Aorta (tissue), 5 donors: Measurements from ENCODE around the gene ESRRB. TPM values are rescaled to one million over a fixed set of nuclear protein-coding genes. Genes with fewer than 3 reads are reported as not detected.

Source experiments
- ATAC-seq: fragments of 200-7000 bp; cut with Tn5 transposase; one replicate; pipeline ENCODE4 v1.9.1; 2022; ENCODE audit warnings: moderate library complexity; ENCODE audit not compliant: low FRiP score
- DNase-seq, 2 donors: peaks; one replicate each; pipeline ENCODE4 v3.0.0-alpha.2; 2020
- H3K27ac ChIP-seq, 2 donors: one replicate each; pipeline ENCODE4 v1.5.1; 2013; ENCODE audit warnings: low read length in 2 of 2, mild to moderate bottlenecking in 2 of 2, moderate library complexity in 2 of 2, control low read depth in 1 of 2, inconsistent platforms in 1 of 2, low read depth in 1 of 2
- H3K27me3 ChIP-seq, 2 donors: one replicate each; pipeline ENCODE4 v1.6.1; 2013; ENCODE audit warnings: control low read depth in 1 of 2, low read length in 1 of 2, mild to moderate bottlenecking in 1 of 2, moderate library complexity in 1 of 2; ENCODE audit not compliant: insufficient read depth in 2 of 2, control insufficient read depth in 1 of 2
- H3K36me3 ChIP-seq, 2 donors: one replicate each; pipeline ENCODE4 v1.6.1; 2013; ENCODE audit warnings: control low read depth in 1 of 2, low read length in 1 of 2, mild to moderate bottlenecking in 1 of 2; ENCODE audit not compliant: insufficient read depth in 2 of 2, control insufficient read depth in 1 of 2
- H3K4me1 ChIP-seq, 2 donors: one replicate each; pipeline ENCODE4 v1.6.1; 2013; ENCODE audit warnings: low read length in 2 of 2, control low read depth in 1 of 2, mild to moderate bottlenecking in 1 of 2, moderate library complexity in 1 of 2; ENCODE audit not compliant: insufficient read depth in 2 of 2, control insufficient read depth in 1 of 2
- H3K4me3 ChIP-seq, 2 donors: one replicate each; pipeline ENCODE4 v1.5.1; 2013; ENCODE audit warnings: low read length in 2 of 2, control low read depth in 1 of 2, mild to moderate bottlenecking in 1 of 2
- H3K9me3 ChIP-seq: one replicate; pipeline ENCODE4 v1.6.1; 2013; ENCODE audit warnings: mild to moderate bottlenecking, low read length; ENCODE audit not compliant: control insufficient read depth
- WGBS, 2 donors: extraction: QIAGEN DNeasy Blood & Tissue Kit; methylation state at CpG; one replicate each; pipeline ENCODE4 v1.1.7; 2013; 5-methylcytosine and 5-hydroxymethylcytosine counted together
- intact Hi-C, 2 donors: fragments of 100-400 bp; cut with DNase I; formaldehyde crosslinking; loops; one replicate each; pipeline versions ENCODE4 v1.14.2 to v1.15.0; 2022
- polyA plus RNA-seq, 2 donors: library from polyadenylated mRNA; stranded (reverse); fragments of 200-250 nt; gene quantifications; one replicate each; pipeline ENCODE4 v1.2.3, GENCODE V29; 2013
- total RNA-seq, 2 donors: library from RNA; stranded (reverse); fragmentation: NEBNext Ultra II Directional; extraction: Animal tissue kit (Norgen Biotek cat#: 25700); gene quantifications; one replicate each; pipeline ENCODE4 v1.2.1, GENCODE V29; 2021
- donor health status: healthy with polysubstance abuse.
- donor health status: Bipolar disorder and iron deficiency.
- donor health status: DM: no; HTN: no; CAD: no.
- donor health status: DM: no; HTN: no; CAD: no.
- donor health status: DM: yes; HTN: yes; CAD: no.

The ESRRB gene
- total and polyA plus RNA-seq, 4 donors: 0.23 to 0.52 (median 0.33) TPM; not detected in 1

GRCh38 chr14:76446486-76446885 is 70.5 kb downstream of the ESRRB start:
- no peaks in the 10 kb centered on the region for H3K9me3 ChIP-seq
- WGBS, 2 donors: 75 to 83% methylated on average over 2 of the region's 2 CpGs
- H3K27me3 ChIP-seq: peaks cover 0 to 1% of the 10 kb centered on the region in 2 donors
- intact Hi-C loops: no loop called here
- DNase-seq: no peak
- ATAC-seq: no peak
- H3K36me3 ChIP-seq: no peaks in the 10 kb centered on the region
- H3K4me3 ChIP-seq: no peak overlapping the region
- H3K4me1 ChIP-seq: no peaks in the 10 kb centered on the region
- no peak overlapping the region for H3K27ac ChIP-seq

- 69 to 71% methylated on average over 7 of the region's 7 CpGs for WGBS, 2 donors
- H3K36me3 ChIP-seq: no peaks in the 10 kb centered on the region
- H3K4me1 ChIP-seq: no peaks in the 10 kb centered on the region
- peaks cover 0 to 1% of the 10 kb centered on the region in 2 donors for H3K27me3 ChIP-seq
- ATAC-seq (no peak), DNase-seq (no peak)
- intact Hi-C loops: no loop called here
- H3K4me3 ChIP-seq: no peak overlapping the region
- no peak overlapping the region for H3K27ac ChIP-seq
- H3K9me3 ChIP-seq: no peaks in the 10 kb centered on the region
Measured at GRCh38 chr14:76446921-76447320, 71.0 kb downstream of the ESRRB start.

- H3K27ac ChIP-seq: no peak overlapping the region
- no peaks in the 10 kb centered on the region for H3K4me1 ChIP-seq
- WGBS, 2 donors: 72 to 77% methylated on average over 4 of the region's 4 CpGs
- peaks cover 0 to 1% of the 10 kb centered on the region in 2 donors for H3K27me3 ChIP-seq
- DNase-seq (no peak), ATAC-seq (no peak)
- intact Hi-C loops: no loop called here
- no peaks in the 10 kb centered on the region for H3K36me3 ChIP-seq
- no peaks in the 10 kb centered on the region for H3K9me3 ChIP-seq
- H3K4me3 ChIP-seq: no peak overlapping the region
Measured at GRCh38 chr14:76450476-76450875, 74.5 kb downstream of the ESRRB start.

GRCh38 chr14:76456200-76456599 is 80.3 kb downstream of the ESRRB start:
- intact Hi-C loops: loop anchor here in 1 of 2 donors (5.0 kb wide), 1 partner anchor 191 kb away; no protein-coding TSS in a partner anchor
- Histone ChIP-seq H3K4me3 (no peak overlapping the region), H3K27ac (no peak overlapping the region), H3K4me1 (no peaks in the 10 kb centered on the region), H3K36me3 (no peaks in the 10 kb centered on the region), H3K9me3 (no peaks in the 10 kb centered on the region), H3K27me3 (no peaks in the 10 kb centered on the region)
- WGBS, 2 donors: 39 to 44% methylated on average over 2 of the region's 2 CpGs
- DNase-seq (no peak), ATAC-seq (no peak)

- 68 to 74% methylated on average over 9 of the region's 9 CpGs for WGBS, 2 donors
- Histone ChIP-seq H3K27me3 (no peaks in the 10 kb centered on the region), H3K4me1 (no peaks in the 10 kb centered on the region), H3K36me3 (no peaks in the 10 kb centered on the region), H3K9me3 (no peaks in the 10 kb centered on the region), H3K4me3 (no peak overlapping the region), H3K27ac (no peak overlapping the region)
- intact Hi-C loops: loop anchor here in 1 of 2 donors (5.0 kb wide), 1 partner anchor 190 kb away; no protein-coding TSS in a partner anchor
- DNase-seq (no peak), ATAC-seq (no peak)
Measured at GRCh38 chr14:76456891-76457586, 81.1 kb downstream of the ESRRB start.

- intact Hi-C loops: loop anchor here in 1 of 2 donors (5.0 kb wide), 1 partner anchor 189 kb away; no protein-coding TSS in a partner anchor
- Histone ChIP-seq H3K4me3 (no peak overlapping the region), H3K4me1 (no peaks in the 10 kb centered on the region), H3K27me3 (no peaks in the 10 kb centered on the region), H3K36me3 (no peaks in the 10 kb centered on the region), H3K9me3 (no peaks in the 10 kb centered on the region), H3K27ac (no peak overlapping the region)
- DNase-seq (no peak), ATAC-seq (no peak)
- WGBS, 2 donors: 82 to 84% methylated on average over 5 of the region's 5 CpGs
Measured at GRCh38 chr14:76457841-76458240, 81.9 kb downstream of the ESRRB start.

GRCh38 chr14:76461886-76462285 is 85.9 kb downstream of the ESRRB start:
- ATAC-seq: no peak

GRCh38 chr14:76462330-76462729 is 86.4 kb downstream of the ESRRB start:
- Histone ChIP-seq H3K27ac (no peak overlapping the region), H3K4me3 (no peak overlapping the region), H3K4me1 (no peaks in the 10 kb centered on the region), H3K9me3 (no peaks in the 10 kb centered on the region), H3K27me3 (no peaks in the 10 kb centered on the region), H3K36me3 (no peaks in the 10 kb centered on the region)
- 94% methylated on average over 11 of the region's 11 CpGs for WGBS, 2 donors
- intact Hi-C loops: no loop called here
- DNase-seq (no peak), ATAC-seq (no peak)

More at GRCh38 chr14:76461886-76462285, 85.9 kb downstream of the ESRRB start:
- no peak for DNase-seq
- Histone ChIP-seq H3K4me1 (no peaks in the 10 kb centered on the region), H3K4me3 (no peak overlapping the region), H3K9me3 (no peaks in the 10 kb centered on the region), H3K27me3 (no peaks in the 10 kb centered on the region), H3K27ac (no peak overlapping the region), H3K36me3 (no peaks in the 10 kb centered on the region)
- 95 to 98% methylated on average over 4 of the region's 4 CpGs for WGBS, 2 donors
- intact Hi-C loops: no loop called here

GRCh38 chr14:76463105-76463504 is 87.2 kb downstream of the ESRRB start:
- no peak for DNase-seq
- H3K36me3 ChIP-seq: no peaks in the 10 kb centered on the region
- intact Hi-C loops: no loop called here
- no peaks in the 10 kb centered on the region for H3K4me1 ChIP-seq
- 76 to 81% methylated on average over 3 to 4 of the region's 4 CpGs for WGBS, 2 donors
- no peaks in the 10 kb centered on the region for H3K9me3 ChIP-seq
- ATAC-seq: no peak
- H3K27ac ChIP-seq: no peak overlapping the region
- no peaks in the 10 kb centered on the region for H3K27me3 ChIP-seq
- no peak overlapping the region for H3K4me3 ChIP-seq
